ENCODE data around the gene CDC25A.

CDC25A gene

DNA sequence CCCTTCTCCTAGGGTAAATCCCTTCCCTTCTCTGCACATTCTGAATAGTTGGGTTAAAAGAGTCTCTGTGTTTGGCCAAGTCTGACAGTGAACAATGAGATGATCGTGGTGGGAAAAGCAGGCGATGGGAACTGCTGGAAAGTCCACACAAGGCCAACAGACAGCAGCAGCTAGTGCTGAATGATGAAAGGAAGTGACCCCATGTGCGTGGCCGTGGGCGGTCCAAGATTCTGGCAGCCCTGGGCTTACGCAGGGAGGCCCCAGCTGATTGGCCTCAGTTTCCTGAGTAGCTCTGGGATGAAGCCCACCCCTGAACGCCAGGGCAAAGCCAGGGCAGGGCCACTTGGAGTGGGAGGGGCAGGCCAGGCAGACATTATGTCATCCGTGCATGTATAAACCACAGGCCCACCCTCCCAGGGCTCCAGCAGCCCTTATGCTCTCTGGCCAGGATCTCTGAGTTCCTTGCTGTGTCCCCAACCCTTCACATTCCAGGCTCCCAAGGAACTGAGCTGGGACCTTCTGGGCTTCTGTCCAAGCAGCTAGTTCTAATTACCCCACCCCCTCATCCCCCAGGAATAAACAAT is 57.8 kb downstream of the CDC25A start:
- POLR2A ChIA-PET: no interaction called here
- CTCF ChIA-PET: interaction anchor here (0.7 to 2.0 kb wide), 4 partner anchors 9 to 305 kb away, joined by 3 to 13 read pairs (median 3); no protein-coding TSS in a partner anchor
- DNase-seq (ENCODE audit: low read depth, low spot score): no peak
- no peak overlapping the region for H3K4me3 ChIP-seq (ENCODE audit: low read depth, low read length)
- TF ChIP-seq, protein P1, sequence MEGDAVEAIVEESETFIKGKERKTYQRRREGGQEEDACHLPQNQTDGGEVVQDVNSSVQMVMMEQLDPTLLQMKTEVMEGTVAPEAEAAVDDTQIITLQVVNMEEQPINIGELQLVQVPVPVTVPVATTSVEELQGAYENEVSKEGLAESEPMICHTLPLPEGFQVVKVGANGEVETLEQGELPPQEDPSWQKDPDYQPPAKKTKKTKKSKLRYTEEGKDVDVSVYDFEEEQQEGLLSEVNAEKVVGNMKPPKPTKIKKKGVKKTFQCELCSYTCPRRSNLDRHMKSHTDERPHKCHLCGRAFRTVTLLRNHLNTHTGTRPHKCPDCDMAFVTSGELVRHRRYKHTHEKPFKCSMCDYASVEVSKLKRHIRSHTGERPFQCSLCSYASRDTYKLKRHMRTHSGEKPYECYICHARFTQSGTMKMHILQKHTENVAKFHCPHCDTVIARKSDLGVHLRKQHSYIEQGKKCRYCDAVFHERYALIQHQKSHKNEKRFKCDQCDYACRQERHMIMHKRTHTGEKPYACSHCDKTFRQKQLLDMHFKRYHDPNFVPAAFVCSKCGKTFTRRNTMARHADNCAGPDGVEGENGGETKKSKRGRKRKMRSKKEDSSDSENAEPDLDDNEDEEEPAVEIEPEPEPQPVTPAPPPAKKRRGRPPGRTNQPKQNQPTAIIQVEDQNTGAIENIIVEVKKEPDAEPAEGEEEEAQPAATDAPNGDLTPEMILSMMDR (IDR thresholded peaks at IDR 0.05; ENCODE audit: insufficient read depth, low read length, missing control alignments): no peak

DNA sequence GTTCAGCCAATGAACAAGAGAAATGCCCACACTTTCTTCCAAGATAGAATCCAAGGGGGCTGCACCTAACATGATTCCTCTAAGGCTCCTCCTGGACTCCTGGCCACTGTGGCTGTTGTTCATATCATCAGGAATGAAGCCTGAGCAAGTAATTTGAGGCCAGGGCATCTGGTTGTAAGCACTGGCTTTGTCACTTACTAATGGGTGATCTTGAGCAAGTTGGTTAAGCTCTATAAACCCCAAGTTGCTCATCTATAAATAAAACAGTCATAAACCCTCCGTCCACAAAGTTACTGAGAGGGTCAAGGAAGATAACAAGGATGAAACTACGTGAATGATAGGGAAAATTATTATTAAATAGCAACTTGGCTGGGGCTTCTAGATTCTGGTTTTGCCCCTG is 58.3 kb downstream of the CDC25A start:
- CTCF ChIA-PET: interaction anchor here (0.7 to 2.0 kb wide), 3 partner anchors 9 to 22 kb away, joined by 3 to 13 read pairs (median 3); no protein-coding TSS in a partner anchor

DNA sequence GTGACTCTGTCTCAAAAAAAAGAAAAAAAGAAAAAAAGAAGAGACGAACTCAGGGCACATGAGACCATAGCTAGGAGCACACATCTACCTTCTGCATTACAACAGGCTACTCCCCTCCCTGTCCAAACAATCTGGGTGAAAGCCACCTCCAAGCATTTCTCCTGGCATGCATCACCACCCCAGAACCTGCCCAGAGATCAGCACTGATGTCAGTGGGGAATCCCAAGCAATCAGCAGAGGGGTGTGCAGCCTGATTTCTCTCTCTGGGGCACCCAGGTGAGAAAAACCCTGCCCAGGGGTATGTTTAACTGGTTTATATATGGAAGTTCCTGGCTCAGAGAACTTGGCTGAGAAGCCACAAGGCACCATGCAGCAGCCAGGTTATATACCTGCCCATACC is 59.4 kb downstream of the CDC25A start:
- ChIA-PET POLR2A (interaction anchor here (0.5 kb wide), 1 partner anchor 192 kb away, joined by 7 read pairs; no protein-coding TSS in a partner anchor), CTCF (no interaction called here)
- no peak overlapping the region for H3K4me3 ChIP-seq (ENCODE audit: low read depth, low read length)
- no peak for DNase-seq (ENCODE audit: low read depth, low spot score)
- TF ChIP-seq, protein P1 (IDR thresholded peaks at IDR 0.05; ENCODE audit: insufficient read depth, low read length, missing control alignments): no peak

More for the DNA sequence above, 58.3 kb downstream of the CDC25A start:
- TF ChIP-seq, protein P1 (IDR thresholded peaks at IDR 0.05; ENCODE audit: insufficient read depth, low read length, missing control alignments): no peak
- no peak for DNase-seq (ENCODE audit: low read depth, low spot score)
- POLR2A ChIA-PET: no interaction called here
- H3K4me3 ChIP-seq (ENCODE audit: low read depth, low read length): no peak overlapping the region

DNA sequence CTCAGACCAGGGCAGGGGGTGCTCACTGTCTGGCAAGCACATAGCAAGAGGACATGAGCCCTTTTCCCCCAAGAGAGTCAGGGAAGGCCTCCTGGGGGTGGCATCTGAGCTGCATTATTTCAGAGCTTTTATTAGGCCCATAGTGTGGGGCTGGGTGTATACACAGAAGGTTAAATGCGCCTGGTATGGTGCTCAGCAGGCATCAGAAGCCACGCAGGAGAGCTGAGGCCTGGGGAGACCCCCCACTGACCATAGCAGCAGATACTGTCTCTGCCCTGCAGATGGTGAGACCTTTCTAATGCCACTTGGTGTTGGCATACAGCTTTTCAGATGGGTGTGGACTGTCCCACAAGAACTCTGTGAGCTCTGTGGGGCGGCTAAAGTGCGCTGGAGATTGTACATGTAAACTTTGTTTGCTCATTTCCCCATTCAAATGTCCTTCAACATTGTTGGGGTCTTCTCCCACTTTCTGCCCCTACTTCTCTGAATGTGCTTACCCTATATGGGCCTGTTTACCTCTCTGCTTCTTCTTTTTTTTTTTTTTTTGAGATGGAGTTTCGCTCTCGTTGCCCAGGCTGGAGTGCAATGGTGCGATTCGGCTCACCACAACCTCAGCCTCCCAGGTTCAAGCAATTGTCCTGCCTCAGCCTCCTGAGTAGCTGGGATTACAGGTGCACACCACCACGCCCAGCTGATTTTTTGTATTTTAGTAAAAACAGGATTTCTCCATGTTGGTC is 62.2 kb downstream of the CDC25A start:
- ChIA-PET POLR2A (no interaction called here), CTCF (interaction anchor here (0.9 to 1.2 kb wide), 2 partner anchors 25 to 33 kb away, joined by 3 read pairs; no protein-coding TSS in a partner anchor)
- H3K4me3 ChIP-seq (ENCODE audit: low read depth, low read length): no peak overlapping the region
- TF ChIP-seq, protein P1 (IDR thresholded peaks at IDR 0.05; ENCODE audit: insufficient read depth, low read length, missing control alignments): no peak
- DNase-seq (ENCODE audit: low read depth, low spot score): no peak

DNA sequence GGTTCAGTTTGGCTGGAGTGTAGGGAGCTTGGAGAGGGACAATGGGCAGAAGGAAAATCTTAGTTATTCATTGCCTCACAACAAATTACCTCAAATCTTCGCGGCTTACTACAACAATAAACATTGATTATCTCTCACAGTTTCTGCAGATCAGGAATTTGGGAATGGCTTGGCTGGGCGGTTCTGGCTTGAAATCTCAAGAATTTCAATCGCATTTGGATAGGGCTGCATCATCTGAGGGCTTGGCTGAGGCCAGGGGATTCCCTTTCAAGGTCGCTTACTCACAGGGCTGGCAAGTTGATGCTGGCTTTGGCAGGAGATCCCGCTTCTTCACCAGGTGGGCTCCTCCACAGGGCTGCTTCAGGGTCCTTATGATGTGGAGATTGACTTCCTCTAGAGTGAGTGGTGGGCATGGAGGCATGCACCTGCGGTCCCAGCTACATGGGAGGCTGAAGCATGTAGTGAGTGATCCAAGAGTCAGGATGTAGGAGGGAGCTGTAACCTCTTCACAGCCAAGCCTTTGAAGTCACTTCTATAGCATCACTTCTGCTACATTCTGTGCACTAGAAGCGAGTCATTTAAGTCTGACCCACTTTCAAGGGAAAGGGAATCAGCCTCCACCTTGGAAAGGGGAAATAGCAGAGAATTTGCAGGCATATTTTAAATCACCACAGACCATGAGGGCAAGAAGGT is 63.1 kb downstream of the CDC25A start:
- DNase-seq (ENCODE audit: low read depth, low spot score): peak; percentile 28
- no peak overlapping the region for H3K4me3 ChIP-seq (ENCODE audit: low read depth, low read length)
- ChIA-PET POLR2A (no interaction called here), CTCF (interaction anchor here (0.9 to 1.9 kb wide), 3 partner anchors 26 to 34 kb away, joined by 3 to 5 read pairs (median 3); no protein-coding TSS in a partner anchor)
- TF ChIP-seq, protein P1 (IDR thresholded peaks at IDR 0.05; ENCODE audit: insufficient read depth, low read length, missing control alignments): no peak

DNA sequence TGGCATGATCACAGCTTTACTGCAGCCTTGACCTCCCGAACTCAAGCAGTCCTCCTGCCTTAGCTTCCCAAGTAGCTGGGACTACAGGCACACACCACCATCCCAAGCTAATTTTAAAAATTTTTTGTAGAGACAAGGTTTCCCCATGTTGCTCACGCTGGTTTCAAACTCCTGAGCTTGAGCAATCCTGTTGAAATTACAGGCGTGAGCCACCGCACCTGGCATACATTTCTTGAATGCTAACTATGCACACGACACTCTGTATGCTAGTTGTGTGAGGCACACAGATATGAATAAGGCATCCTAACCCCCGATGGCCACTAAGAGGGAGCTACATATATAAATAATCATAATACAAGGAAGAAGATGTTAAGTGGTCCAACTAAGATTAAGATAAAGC is 64.9 kb downstream of the CDC25A start:
- TF ChIP-seq, protein P1 (IDR thresholded peaks at IDR 0.05; ENCODE audit: insufficient read depth, low read length, missing control alignments): no peak
- no peak overlapping the region for H3K4me3 ChIP-seq (ENCODE audit: low read depth, low read length)
- POLR2A ChIA-PET: no interaction called here
- CTCF ChIA-PET: interaction anchor here (0.5 to 1.9 kb wide), 3 partner anchors 11 to 192 kb away, joined by 3 to 5 read pairs (median 4); no protein-coding TSS in a partner anchor
- DNase-seq (ENCODE audit: low read depth, low spot score): no peak
